Stimulated activated CD4-positive, alpha-beta T cell treated with anti-CD3 and anti-CD28 coated beads, TNF-alpha, amount 100 ng/mL, for 4 hours (primary cell): Measurements from ENCODE around the gene ZNF649.
"Not testable (repeated sequence)": the region's sequence is repeated elsewhere in the genome, so short reads cannot be mapped to it uniquely, and the experiment has no call there.

Source experiments
- DNase-seq, 3 experiments: peaks; one replicate each; pipeline ENCODE4 v3.0.0-alpha.2; 2020; ENCODE audit warnings: low read depth in 3 of 3

Gene ZNF649

DNA sequence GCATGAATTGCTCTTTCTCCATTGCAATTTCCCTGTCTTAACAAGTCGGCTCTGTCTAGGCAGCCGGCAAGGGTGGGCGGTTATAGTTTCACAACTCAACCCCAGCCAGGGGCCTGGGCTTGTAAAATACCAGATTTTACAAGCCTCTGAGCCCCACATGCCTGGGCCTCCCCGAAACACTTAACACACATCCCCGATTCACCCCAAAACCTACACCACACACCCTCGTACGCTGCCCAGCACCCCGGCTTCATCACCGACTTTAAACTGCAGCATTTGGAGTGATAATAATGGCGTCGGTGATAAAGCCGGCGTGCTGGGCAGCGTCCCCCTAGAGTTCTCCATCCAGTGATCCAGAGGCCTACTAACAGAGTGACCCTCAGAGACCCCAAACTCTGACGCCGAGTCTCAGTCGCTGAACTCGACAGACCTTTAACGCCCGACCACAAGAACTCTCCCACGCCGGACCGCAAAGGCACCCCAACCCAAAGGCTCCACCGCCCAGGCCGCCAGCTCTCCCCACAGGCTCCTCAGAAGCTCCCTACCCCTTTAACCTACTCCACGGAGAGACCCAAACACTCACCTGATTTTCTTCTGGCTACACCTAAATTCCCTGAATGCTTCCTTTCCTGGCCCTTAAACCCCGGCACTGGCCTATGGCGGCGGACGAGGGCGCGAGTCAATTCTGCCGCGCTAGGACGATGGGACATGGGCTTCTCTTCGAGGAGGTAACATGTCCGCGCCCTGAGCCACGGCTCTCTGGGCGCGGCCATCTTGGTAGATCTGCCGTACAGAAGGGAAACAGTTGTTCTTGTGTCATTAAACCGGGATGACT lies at the start of gene ZNF649:
Gene ZNF649 (minus strand): TSS at position 687 of the 835 bp plus-strand sequence. CDS start 4,910 bp downstream, outside the sequence.
- DNase-seq, result peak; percentile 63 to 67 (median 66)

DNA sequence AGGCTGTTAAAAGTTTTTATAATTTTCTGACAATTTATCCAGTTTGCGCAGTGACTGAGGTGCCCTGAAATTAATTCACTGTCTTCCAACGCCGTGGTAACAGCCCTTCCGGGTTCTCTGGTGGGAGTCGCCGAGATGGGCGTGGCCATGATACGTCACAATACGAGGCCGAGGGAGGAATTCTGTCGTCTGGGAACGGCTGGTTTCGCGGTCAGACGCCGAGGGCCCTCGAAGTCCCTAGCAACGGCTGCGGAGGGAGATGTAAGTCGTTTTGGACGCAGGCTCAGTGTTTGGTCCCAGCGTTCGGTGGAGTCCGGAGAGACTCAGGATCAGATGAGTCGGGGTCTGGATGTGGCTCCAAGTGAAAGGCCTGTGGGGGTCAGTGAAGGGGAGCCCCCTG lies 44.2 kb upstream of the ZNF649 start:
- DNase-seq, result no peak

DNA sequence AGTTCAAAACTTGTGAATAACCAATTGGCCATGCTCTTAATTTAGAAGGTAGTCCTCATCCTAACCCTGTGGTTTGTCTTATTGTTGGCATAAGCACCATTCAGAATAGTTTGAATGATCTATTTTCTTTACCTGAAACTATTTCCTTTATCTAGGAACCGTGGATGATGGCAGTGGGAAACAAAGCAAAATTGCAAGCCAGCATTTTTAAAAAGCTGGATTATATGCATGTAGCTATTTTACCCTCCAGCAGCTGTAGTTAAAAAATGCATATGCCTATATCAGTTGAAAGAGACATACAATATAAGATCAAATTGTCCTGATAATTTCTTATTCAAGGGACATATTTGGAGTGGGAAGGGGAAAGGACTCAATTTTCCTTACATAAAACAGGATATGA lies 41.8 kb upstream of the ZNF649 start:
- no peak for DNase-seq

DNA sequence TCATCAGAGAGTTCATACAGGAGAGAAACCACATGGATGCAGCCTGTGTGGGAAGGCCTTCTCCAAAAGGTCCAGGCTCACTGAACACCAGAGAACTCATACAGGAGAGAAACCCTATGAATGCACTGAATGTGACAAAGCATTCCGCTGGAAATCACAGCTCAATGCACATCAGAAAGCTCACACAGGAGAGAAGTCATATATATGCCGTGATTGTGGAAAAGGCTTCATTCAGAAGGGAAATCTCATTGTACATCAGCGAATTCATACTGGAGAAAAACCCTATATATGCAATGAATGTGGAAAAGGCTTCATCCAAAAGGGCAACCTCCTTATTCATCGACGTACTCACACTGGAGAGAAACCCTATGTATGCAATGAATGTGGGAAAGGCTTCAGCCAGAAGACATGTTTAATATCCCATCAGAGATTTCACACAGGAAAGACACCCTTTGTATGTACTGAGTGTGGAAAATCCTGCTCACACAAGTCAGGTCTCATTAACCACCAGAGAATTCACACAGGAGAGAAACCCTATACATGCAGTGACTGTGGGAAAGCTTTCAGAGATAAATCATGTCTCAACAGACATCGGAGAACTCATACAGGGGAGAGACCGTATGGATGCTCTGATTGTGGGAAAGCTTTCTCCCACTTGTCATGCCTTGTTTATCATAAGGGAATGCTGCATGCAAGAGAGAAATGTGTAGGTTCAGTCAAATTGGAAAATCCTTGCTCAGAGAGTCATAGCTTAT lies 40.2 kb upstream of the ZNF649 start:
- DNase-seq, result no peak

DNA sequence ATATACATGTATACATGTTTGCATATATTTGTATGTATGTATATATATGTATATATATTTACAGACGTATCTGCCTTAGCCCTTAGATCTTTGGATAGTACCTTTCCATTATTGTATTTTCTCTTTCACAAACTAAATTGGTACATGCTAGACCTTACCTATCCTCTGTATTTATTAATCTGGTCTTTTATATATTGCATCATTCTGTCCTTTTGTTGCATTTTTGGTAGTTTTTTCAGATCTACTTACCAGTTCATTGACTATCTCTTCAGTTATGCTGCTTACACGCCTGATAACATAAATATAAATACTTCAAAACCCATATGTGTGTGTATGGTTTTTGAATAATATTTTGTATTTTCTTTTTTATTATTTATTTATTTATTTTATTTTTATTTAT lies 34.1 kb upstream of the ZNF649 start:
- DNase-seq, result no peak

DNA sequence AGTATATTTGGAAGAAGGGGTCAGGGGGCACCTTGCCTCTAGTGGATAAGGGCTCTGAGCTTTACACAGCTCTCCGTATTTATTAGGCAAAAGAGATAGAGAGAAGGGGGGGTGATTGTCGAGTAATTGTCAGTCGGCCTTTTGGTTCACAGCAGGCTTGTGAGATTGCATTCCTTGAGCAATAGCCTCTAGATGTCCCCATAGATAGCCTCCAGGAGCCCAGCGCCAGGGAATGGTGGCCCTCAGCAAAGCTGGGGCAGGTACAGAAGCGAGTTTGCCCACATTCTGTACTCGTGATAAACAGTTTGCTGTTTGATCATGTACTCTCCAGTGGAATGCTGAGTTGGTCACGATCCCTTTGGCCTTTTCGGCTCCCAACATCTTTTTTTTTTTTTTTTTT lies 27.1 kb upstream of the ZNF649 start:
- no peak for DNase-seq

DNA sequence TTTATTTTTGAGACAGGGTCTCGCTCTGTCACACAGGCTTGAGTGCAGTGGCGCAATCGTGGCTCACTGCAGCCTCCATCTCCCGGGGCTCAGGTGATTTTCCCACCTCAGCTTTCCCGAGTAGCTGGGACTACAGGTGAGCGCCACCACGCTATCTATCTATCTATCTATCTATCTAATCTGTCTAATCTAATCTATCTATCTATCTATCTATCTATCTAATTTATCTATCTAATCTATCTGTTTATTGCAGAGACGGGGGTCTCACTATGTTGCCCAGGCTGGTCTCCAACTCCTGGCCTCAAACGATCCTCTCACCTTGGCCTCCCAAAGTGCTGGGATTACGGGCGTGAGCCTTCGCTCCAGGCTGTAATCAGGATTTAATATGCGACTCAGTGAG lies 23.0 kb upstream of the ZNF649 start:
- DNase-seq, result no peak

DNA sequence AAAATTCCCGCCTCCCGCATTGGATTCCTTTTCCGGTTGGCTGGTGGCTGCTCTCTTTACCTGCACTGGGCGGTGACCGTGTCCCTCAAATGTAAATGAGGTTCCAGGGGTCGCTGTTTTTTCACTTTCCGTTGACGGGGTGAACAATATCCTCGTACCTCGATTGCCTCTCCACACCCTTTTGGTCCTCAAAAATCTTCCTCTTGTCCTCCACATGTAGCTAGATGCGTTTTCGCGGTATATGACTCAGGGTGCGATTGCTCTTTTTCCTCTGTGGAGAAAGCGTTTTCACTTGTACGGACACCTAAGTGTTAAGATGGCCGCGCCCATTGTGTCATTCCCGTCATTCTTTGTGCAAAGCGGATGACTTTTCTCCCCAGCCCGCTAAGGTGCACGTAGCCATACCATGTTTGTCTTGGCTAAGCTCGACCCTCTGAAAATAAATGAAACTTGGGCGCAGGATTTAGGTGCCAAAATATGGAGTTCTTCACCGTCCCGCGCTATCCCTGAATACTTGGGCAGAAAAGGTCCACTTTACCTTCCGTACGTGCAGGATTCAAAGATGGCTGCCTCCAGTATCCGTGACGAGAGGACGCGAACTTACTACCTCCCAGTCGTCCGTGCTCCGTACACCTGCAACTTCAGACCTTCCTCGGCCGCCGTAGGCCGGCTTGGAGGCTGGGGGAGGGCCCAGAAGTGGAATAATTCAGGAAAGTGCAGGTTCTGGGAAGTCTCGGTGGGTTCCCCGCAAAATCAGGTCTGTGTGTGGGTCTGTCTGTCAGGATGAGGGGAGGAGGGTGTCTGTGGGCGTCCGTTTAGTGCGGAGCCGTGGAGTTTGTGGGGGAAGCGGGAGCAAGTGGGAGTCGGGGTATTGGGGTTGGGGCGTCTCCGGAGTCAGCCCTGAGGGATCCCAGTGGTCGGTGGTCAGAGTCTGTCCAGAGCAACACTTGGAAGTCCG lies 22.2 kb upstream of the ZNF649 start, which contains the start of gene ZNF613:
Gene ZNF613 (plus strand): TSS at position 689 of the 958 bp plus-strand sequence. CDS start 8,749 bp downstream, outside the sequence.
- peak; percentile 70 to 79 (median 76) for DNase-seq

DNA sequence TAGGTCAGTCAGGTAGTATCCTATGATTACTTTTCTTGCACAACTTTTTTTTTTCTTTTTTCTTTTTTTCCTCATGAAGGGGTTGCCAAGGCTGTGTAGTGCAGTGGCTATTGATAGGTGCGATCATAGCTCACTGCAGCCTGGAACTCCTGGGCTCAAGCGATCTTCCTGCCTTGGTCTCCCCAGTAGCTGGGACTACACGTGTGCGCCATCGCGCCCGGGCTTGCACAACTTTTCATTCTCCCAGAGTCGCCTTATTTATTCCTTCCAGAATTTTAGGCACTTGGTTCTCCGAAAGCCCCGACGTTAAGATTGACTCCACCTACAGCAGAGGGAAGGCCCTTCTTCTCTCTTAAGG lies 21.6 kb upstream of the ZNF649 start:
- no peak for DNase-seq

DNA sequence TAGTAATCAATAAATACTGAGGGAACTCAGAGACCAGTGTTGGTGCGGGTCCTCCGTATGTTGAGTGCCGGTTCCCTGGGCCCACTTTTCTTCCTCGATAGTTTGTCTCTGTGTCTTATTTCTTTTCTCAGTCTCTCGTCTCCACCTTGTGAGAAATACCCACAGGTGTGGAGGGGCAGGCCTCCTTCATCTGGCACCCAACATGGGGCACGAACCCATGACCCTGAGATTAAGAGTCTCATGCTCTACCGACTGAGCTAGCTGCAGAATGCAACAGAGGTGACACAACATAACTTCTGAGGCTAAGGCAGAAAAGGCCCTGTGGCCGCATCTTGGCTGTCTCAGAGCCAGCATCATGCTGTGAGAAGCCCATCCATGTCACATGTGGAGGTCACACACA lies 17.1 kb upstream of the ZNF649 start:
- no peak for DNase-seq

DNA sequence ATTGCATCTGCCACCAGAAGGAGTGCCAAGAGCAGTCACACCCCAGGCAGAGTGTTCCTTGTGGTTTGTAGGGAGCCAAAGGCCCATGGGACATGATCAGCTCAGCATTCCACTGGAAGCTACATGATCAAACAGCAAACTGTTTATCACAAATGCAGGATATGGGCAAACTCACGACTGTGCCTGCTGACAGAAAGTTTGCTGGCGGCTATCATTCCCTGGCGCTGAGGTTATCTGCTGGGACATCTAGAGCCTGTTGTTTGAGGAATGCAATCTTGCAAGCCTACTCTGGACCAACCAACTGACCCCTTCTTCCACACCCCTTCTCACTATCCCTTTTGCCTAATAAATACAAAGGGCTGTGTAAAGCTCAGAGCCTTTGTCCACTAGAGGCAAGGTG lies 14.8 kb upstream of the ZNF649 start:
- no peak for DNase-seq

DNA sequence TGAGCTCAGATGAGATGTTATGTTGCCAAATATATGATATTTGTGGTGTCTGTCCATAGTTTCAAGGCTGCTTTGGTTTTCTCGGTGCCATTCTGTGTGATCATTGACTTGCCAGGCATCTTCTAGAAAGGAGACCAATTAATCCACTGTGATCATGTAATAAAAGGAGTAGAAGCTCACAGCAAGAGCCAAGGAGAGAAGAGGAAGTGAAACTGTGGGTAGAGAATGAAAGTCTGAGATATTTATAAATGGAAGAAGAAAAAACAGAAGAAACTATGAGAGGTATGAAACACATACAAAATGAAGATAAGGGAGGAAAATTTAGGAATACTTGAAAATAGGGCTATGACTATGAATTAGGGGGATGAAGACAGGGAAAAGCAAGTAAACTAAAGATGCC lies 11.3 kb upstream of the ZNF649 start:
- DNase-seq, result no peak

DNA sequence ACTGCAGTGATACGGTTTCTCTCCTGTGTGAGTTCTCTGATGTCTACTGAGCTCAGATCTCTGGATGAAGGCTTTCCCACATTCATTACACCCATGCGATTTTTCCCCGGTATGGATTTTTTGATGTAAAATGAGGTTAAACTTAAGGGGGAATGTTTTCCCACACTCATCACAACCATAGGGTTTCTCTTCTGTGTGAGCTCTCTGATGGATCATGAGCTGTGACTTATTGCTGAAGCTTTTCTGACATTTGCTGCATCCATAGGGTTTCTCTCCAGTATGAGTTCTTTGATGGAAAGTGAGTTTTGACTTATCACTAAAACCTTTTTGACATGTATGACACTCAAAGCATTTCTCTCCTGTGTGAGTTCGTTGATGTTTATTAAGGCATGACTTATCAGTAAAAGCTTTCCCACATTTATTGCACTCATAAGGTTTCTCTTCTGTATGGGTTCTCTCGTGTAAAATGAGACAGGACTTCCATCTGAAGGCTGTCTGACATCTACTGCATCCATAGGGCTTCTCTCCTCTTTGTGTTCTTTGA lies 10.6 kb upstream of the ZNF649 start:
- DNase-seq, result no peak

DNA sequence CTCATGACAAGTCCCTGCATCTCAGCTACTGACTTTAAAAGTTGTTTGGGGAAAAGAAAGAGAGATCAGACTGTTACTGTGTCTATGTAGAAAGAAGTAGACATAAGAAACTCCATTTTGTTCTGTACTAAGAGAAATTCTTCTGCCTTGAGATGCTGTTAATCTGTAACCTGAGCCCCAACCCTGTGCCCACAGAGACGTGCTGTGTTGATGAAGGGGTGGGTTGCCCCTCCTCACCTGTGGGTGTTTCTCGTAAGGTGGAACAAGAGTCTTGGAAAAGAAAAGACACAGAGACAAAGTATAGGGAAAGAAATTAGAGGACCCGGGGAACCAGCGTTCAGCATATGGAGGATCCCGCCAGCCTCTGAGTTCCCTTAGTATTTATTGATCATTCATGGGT lies 3.2 kb upstream of the ZNF649 start:
- DNase-seq, result not testable (repeated sequence)

DNA sequence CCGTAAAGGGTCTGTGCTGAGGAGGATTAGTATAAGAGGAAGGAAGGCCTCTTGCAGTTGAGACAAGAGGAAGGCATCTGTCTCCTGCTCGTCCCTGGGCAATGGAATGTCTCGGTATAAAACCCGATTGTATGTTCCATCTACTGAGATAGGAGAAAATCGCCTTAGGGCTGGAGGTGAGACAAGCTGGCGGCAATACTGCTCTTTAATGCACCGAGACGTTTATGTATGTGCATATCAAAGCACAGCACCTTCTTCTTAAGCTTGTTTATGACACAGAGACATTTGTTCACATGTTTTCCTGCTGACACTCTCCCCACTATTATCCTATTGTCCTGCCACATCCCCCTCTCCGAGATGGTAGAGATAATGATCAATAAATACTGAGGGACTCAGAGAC lies 1.3 kb upstream of the ZNF649 start:
- DNase-seq, result not testable (repeated sequence)

DNA sequence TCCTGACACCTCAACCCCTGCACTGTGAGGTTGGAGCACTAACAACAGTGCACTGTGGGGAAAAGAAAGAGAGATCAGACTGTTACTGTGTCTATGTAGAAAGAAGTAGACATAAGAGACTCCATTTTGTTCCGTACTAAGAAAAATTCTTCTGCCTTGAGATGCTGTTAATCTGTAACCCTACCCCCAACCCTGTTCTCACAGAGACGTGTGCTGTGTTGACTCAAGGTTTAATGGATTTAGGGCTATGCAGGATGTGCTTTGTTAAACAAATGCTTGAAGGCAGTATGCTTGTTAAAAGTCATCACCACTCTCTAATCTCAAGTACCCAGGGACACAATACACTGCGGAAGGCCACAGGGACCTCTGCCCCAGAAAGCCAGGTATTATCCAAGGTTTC lies 822 bp upstream of the ZNF649 start:
- not testable (repeated sequence) for DNase-seq

DNA sequence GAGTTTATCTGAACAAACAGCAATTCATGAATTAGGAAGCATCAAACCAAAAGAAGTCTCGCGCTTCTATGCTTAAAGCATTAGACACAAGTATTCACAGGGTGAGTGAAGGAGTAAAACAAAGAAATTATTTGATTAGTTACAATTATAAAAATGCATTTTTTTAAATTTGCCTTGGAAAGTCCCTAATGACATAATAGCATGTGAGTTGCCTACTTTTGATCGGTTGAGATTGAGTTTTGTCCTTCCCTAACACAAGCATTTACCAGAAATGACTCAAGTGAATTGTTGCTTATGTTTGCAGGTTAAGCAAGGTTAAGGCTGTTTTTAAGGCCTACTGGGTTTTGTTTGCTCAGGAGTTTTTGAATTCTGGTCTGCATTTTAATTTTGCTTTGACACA lies 389 bp upstream of the ZNF649 start:
- DNase-seq, result no peak

DNA sequence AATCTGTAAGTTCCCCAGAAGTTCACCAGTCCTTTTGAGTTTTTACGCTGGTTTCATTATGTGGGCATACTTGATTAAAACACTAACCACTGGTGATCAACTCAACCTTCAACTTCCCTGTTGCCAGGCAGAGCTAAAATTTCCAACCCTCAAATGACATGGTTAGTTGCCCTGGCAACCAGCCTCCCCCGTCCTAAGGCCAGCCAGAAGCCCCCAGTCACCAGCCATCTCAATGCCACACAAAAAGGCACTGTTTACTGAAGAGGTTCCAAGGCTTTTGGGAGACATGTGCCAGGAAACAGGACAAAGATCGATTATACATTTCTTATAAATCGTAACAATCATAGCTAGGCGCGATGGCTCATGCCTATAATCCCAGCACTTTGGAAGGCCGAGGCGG lies 1.6 kb downstream of the ZNF649 start:
- no peak for DNase-seq

DNA sequence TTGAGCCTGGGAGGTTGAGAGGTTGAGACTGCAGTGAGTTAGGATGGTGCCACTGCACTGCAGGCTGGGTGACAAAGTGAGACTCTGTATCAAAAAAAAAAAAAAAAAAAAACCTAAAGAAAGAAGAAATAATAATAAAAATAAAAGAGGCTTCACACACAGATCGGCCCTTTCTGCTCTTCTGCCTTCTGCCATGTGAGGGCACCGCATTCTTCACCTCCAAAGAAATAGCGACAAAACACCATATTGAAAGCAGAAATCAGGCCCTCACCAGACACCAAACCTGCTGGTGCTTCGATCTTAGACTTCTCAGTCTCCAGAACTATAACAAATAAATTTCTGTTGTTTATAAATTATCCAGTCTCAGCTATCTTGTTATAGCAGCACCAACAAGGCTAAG lies 3.0 kb downstream of the ZNF649 start:
- no peak for DNase-seq

DNA sequence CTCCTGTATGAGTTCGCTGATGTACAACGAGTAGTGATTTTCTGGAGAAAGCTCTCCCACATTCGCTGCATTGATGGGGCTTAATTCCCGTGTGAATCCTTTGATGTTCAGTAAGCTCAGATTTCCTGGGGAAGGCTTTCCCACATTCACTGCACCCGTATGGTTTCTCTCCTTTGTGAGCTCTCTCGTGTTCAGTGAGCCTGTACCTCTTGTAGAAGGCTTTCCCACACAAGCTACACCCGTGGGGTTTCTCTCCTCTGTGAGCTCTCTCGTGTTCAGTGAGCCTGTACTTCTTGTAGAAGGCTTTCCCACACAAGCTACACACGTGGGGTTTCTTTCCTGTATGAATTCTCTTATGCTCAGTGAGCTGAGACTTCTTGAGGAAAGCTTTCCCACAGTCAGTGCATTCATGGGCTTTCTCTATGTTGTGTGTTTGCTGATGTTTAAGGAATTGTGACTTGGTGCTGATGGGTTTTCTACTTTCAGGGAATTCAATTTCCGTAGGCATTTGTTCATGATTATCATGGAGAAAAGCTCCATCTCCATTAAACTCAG lies 13.5 kb downstream of the ZNF649 start:
- no peak for DNase-seq

DNA sequence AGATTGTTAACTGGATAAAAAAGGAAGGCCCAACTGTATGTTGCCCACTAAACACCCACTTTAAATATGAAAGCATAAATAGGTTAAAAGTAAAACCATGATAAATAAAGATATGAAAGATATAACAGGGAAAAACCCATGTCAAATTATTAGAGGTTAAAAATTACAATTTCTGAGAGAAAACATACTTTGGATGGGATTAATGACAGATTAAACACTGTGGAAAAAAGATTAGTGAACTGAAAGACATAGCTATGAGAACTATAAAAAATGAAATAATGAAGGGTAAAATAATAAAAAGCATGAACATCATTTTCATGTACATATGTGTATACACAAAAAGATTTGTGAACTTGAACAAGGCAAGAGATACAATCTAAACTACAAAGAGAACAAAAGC lies 14.9 kb downstream of the ZNF649 start:
- DNase-seq, result no peak
